Tibial artery (tissue), 4 donors: ENCODE data around the gene SNX10.

Experiments
- DNase-seq, 2 donors: peaks; one replicate each; pipeline ENCODE4 v3.0.0-alpha.2; 2019
- H3K27ac ChIP-seq, 2 donors: fragments of 200-600 bp; sonication (generic) in 1 of 2; 1 replicate in 1 of 2; 2 replicates in 1 of 2; pipeline ENCODE4 v1.5.1; 2018 to 2019; ENCODE audit warnings: mild to moderate bottlenecking in 1 of 2
- H3K27me3 ChIP-seq, 2 donors: fragments of 200-600 bp; sonication (generic) in 1 of 2; one replicate each; pipeline versions ENCODE4 v1.5.1 to v1.6.0; 2016 to 2019
- H3K36me3 ChIP-seq, 3 donors: fragments of 200-600 bp; sonication (generic) in 2 of 3; one replicate each; pipeline ENCODE4 v1.5.1; 2016 to 2019; ENCODE audit warnings: mild to moderate bottlenecking in 2 of 3
- H3K4me1 ChIP-seq, 4 donors: fragments of 200-600 bp; sonication (generic) in 2 of 4; 1 replicate in 3 of 4; 2 replicates in 1 of 4; pipeline ENCODE4 v1.5.1; 2016 to 2019
- H3K4me3 ChIP-seq, 2 donors: fragments of 200-600 bp; sonication (generic) in 1 of 2; 1 replicate in 1 of 2; 2 replicates in 1 of 2; pipeline ENCODE4 v1.5.1; 2018 to 2019; ENCODE audit warnings: mild to moderate bottlenecking in 2 of 2
- H3K9me3 ChIP-seq, 3 donors: fragments of 200-600 bp; sonication (generic) in 1 of 3; one replicate each; pipeline ENCODE4 v1.5.1; 2016 to 2019
- CTCF ChIP-seq, 2 experiments: fragments of 200-600 bp in 1 of 2; fragments of 450-650 bp in 1 of 2; IDR thresholded peaks; one replicate each; pipeline ENCODE4 v1.5.1; 2017 to 2019; ENCODE audit warnings: antibody characterized with exemption in 2 of 2, mild to moderate bottlenecking in 1 of 2, moderate library complexity in 1 of 2
- intact Hi-C: fragments of 100-400 bp; cut with DNase I; formaldehyde crosslinking; loops from one replicate; pipeline ENCODE4 v1.15.0; 2023; ENCODE audit warnings: low total_unique reads

SNX10 gene

DNA sequence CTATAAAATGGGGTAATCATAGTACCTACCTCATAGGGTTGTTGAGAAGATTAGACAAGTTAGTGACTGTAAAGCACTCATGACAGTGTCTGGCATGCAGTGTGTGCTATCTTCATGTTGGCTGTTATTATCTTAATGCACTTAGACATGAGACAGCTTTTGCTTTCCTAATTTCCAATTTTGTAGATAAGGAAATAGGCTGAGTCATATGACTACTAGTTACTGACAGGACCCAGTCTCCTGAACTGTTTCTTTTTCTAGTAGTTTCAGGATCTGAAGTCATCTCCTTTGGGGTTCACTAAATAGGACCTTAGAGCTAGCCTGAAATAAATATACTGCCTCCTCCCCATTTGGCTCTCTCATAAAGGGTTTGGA lies 74.2 kb downstream of the SNX10 start:
- Histone ChIP-seq H3K4me1 (no peaks in the 10 kb centered on the region), H3K36me3 (no peaks in the 10 kb centered on the region), H3K4me3 (no peak overlapping the region), H3K9me3 (no peaks in the 10 kb centered on the region), H3K27me3 (peaks cover 0 to 63% of the 10 kb centered on the region in 2 donors), H3K27ac (no peak overlapping the region)
- DNase-seq = no peak
- intact Hi-C loops = loop anchor here (5.0 to 10.0 kb wide), 3 partner anchors 169 to 301 kb away; no protein-coding TSS in a partner anchor
- no peak for TF ChIP-seq CTCF (IDR thresholded peaks at IDR 0.05)

GRCh38 chr7:26367219-26367711 lies 75.6 kb downstream of the SNX10 start:
- H3K4me3 ChIP-seq = no peak overlapping the region
- DNase-seq = no peak
- intact Hi-C loops = loop anchor here (5.0 to 10.0 kb wide), 3 partner anchors 170 to 302 kb away; no protein-coding TSS in a partner anchor
- H3K27me3 ChIP-seq = peaks cover 0 to 77% of the 10 kb centered on the region in 2 donors
- no peaks in the 10 kb centered on the region for H3K4me1 ChIP-seq
- no peaks in the 10 kb centered on the region for H3K9me3 ChIP-seq
- H3K27ac ChIP-seq = no peak overlapping the region
- no peaks in the 10 kb centered on the region for H3K36me3 ChIP-seq
- TF ChIP-seq CTCF (IDR thresholded peaks at IDR 0.05) = no peak

DNA sequence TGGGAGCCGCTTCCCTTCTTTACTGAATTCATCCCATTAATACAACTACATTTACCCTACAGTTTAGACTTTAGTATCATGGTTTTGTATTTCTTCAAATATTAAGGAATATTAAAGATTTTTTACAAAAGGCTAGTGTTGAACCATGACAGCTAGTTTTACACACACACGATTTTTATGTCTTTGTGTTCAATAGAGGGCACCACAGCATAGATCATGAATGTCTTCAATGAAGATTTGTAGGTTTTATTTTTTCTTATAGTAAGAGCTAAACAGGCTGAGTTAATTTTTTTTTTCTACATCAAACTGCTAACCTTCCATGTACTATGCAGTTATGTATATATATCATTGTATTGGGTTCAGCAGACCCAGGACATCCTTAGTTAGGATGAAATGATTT lies 76.9 kb downstream of the SNX10 start:
- H3K27me3 ChIP-seq = peaks cover 0 to 89% of the 10 kb centered on the region in 2 donors
- no peak overlapping the region for H3K27ac ChIP-seq
- H3K9me3 ChIP-seq = no peaks in the 10 kb centered on the region
- DNase-seq = no peak
- no peak for TF ChIP-seq CTCF (IDR thresholded peaks at IDR 0.05)
- intact Hi-C loops = loop anchor here (5.0 to 10.0 kb wide), 3 partner anchors 171 to 304 kb away; no protein-coding TSS in a partner anchor
- no peaks in the 10 kb centered on the region for H3K4me1 ChIP-seq
- H3K4me3 ChIP-seq = no peak overlapping the region
- H3K36me3 ChIP-seq = no peaks in the 10 kb centered on the region

- no peak for DNase-seq
- peak; percentile 63 to 72 for TF ChIP-seq CTCF (IDR thresholded peaks at IDR 0.05)
- H3K27ac ChIP-seq = no peak overlapping the region
- intact Hi-C loops = loop anchor here (5.0 to 10.0 kb wide), 3 partner anchors 172 to 305 kb away; no protein-coding TSS in a partner anchor
- no peaks in the 10 kb centered on the region for H3K9me3 ChIP-seq
- no peaks in the 10 kb centered on the region for H3K4me1 ChIP-seq
- peaks cover 0 to 91% of the 10 kb centered on the region in 2 donors for H3K27me3 ChIP-seq
- H3K36me3 ChIP-seq = no peaks in the 10 kb centered on the region
- no peak overlapping the region for H3K4me3 ChIP-seq
These were observed 77.9 kb downstream of the SNX10 start for GRCh38 chr7:26369593-26369992.

GRCh38 chr7:26370011-26370410 lies 78.3 kb downstream of the SNX10 start:
- no peak for TF ChIP-seq CTCF (IDR thresholded peaks at IDR 0.05)
- DNase-seq = no peak

More at GRCh38 chr7:26370011-26370410, 78.3 kb downstream of the SNX10 start:
- H3K4me1 ChIP-seq = no peaks in the 10 kb centered on the region
- intact Hi-C loops = loop anchor here (2.0 to 10.0 kb wide), 2 partner anchors 495 to 791 kb away; partner anchors contain the start of gene SKAP2
- H3K36me3 ChIP-seq = no peaks in the 10 kb centered on the region
- H3K27ac ChIP-seq = no peak overlapping the region
- no peak overlapping the region for H3K4me3 ChIP-seq
- peaks cover 0 to 95% of the 10 kb centered on the region in 2 donors for H3K27me3 ChIP-seq
- no peaks in the 10 kb centered on the region for H3K9me3 ChIP-seq
